Prostate gland (tissue), 2 donors: ENCODE measurements around the gene SGPP1.

ENCODE experiments used
- POLR2AphosphoS5 ChIP-seq: sonication (generic); formaldehyde crosslinking; IDR thresholded peaks from one replicate; pipeline ENCODE4 v1.6.1; 2017; ENCODE audit warnings: antibody characterized with exemption
- TF ChIP-seq, protein P1 (sequence below), 4 experiments: fragments of 200-600 bp in 2 of 4; fragments of 450-650 bp in 2 of 4; sonication (generic) in 2 of 4; IDR thresholded peaks; 1 replicate in 3 of 4; 2 replicates in 1 of 4; pipeline ENCODE4 v1.5.1; 2016 to 2019; ENCODE audit warnings: antibody characterized with exemption in 4 of 4, mild to moderate bottlenecking in 2 of 4, moderate library complexity in 2 of 4

DNA sequence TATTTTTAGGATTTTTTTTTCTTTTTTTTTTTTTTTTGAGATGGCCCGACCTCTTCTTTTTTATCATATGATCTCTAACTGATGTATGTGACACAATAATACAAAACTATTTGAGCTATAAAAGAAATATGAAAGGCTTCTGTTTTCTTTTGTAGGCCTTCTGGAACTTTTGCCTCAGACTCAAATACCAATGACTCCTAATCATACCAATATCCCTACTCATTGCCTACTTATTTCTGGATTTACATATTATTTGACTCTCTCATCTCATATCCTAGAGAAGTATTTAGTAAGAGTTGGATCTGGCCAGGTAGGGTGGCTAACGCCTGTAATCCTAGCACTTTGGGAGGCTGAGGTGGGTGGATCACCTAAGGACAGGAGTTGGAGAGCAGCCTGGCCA is 73.5 kb downstream of the SGPP1 start:
- TF ChIP-seq, protein P1, sequence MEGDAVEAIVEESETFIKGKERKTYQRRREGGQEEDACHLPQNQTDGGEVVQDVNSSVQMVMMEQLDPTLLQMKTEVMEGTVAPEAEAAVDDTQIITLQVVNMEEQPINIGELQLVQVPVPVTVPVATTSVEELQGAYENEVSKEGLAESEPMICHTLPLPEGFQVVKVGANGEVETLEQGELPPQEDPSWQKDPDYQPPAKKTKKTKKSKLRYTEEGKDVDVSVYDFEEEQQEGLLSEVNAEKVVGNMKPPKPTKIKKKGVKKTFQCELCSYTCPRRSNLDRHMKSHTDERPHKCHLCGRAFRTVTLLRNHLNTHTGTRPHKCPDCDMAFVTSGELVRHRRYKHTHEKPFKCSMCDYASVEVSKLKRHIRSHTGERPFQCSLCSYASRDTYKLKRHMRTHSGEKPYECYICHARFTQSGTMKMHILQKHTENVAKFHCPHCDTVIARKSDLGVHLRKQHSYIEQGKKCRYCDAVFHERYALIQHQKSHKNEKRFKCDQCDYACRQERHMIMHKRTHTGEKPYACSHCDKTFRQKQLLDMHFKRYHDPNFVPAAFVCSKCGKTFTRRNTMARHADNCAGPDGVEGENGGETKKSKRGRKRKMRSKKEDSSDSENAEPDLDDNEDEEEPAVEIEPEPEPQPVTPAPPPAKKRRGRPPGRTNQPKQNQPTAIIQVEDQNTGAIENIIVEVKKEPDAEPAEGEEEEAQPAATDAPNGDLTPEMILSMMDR (IDR thresholded peaks at IDR 0.05): no peak
- no peak for TF ChIP-seq POLR2AphosphoS5
